ENCODE data around the gene PSMB3.

PSMB3 gene

DNA sequence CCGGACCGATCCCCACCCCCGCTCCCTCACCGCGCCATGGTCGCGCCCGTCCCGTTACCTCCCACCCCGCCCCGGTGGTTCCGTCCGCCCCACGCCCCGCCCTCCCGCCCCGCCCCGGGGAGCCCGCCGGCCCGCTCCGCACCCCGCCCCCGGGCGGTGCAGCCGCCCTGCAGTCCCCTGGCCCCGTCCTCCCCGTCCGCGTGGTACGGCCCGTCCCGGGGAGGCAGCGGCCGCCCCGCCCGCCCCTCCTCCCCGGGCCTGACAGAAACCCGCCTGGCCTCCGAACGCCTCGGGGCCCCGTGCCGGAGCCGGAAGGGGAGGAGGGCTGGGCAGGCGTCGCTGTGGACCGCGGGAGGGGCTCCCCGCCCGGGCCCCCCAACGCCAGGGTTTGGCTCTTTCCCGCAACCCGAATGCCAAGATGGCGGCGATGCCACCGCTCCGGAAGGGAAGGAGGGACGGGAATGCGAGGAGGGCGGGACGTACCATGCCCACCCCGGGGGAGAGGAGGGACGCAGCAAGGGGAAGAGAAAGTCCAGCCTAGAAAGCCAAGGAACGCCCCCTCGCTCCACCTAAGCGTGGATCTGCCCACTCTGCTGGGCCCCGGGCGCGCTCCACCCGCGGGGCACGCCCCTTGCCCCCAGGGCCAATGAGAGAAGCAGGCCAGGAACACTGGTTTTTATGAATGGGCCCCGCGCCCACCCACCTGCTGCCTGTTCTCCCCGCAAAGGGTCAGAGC, 47.1 kb downstream of the PSMB3 start, which contains the start of gene PIP4K2B:
TSS of gene PIP4K2B (minus strand) at position 56 of the 736 bp plus-strand sequence. CDS start 132 bp downstream, outside the sequence.
- Histone ChIP-seq H3K9me3 (replicated peaks; ENCODE audit: insufficient read depth, low read length) (no peaks in the 10 kb centered on the region), H3K9me2 (replicated peaks; ENCODE audit: insufficient read depth, low read length) (no peaks in the 10 kb centered on the region), H2AFZ (ENCODE audit: low read length) (peak within 1 kb of the TSS; percentile 87), H3K79me2 (ENCODE audit: low read length) (peaks cover 43% of the 10 kb centered on the region), H3K27ac (ENCODE audit: low read length) (peak within 1 kb of the TSS; percentile 87; the same call in 1 of the 2 replicates), H3K4me2 (ENCODE audit: low read depth, low read length) (peak within 1 kb of the TSS; percentile 95), H3K9ac (ENCODE audit: low read length) (peak within 1 kb of the TSS; percentile 86), H3K4me3 (ENCODE audit: low read length) (peak within 1 kb of the TSS; percentile 89), H3K4me1 (ENCODE audit: low read length) (peaks cover 20% of the 10 kb centered on the region; the same call in 1 of the 2 replicates), H3K36me3 (replicated peaks; ENCODE audit: insufficient read depth, low read length) (peaks cover 4% of the 10 kb centered on the region; the same call in 1 of the 2 replicates), H3F3A (ENCODE audit: insufficient read depth, low read length) (peaks cover 18% of the 10 kb centered on the region), H3K27me3 (replicated peaks; ENCODE audit: insufficient read depth, low read length) (no peaks in the 10 kb centered on the region), H4K20me1 (ENCODE audit: insufficient read depth, low read length) (no peaks in the 10 kb centered on the region)
- DNase-seq, result peak; percentile 88
- TF ChIP-seq EZH2phosphoT487 (IDR thresholded peaks at IDR 0.05; ENCODE audit: low read length) (no peak), EZH2 (optimal IDR thresholded peaks at IDR 0.05; ENCODE audit: low read depth, low read length) (no peak)
- TF ChIP-seq, protein P1, sequence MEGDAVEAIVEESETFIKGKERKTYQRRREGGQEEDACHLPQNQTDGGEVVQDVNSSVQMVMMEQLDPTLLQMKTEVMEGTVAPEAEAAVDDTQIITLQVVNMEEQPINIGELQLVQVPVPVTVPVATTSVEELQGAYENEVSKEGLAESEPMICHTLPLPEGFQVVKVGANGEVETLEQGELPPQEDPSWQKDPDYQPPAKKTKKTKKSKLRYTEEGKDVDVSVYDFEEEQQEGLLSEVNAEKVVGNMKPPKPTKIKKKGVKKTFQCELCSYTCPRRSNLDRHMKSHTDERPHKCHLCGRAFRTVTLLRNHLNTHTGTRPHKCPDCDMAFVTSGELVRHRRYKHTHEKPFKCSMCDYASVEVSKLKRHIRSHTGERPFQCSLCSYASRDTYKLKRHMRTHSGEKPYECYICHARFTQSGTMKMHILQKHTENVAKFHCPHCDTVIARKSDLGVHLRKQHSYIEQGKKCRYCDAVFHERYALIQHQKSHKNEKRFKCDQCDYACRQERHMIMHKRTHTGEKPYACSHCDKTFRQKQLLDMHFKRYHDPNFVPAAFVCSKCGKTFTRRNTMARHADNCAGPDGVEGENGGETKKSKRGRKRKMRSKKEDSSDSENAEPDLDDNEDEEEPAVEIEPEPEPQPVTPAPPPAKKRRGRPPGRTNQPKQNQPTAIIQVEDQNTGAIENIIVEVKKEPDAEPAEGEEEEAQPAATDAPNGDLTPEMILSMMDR (IDR thresholded peaks at IDR 0.05; ENCODE audit: low read length), result no peak

DNA sequence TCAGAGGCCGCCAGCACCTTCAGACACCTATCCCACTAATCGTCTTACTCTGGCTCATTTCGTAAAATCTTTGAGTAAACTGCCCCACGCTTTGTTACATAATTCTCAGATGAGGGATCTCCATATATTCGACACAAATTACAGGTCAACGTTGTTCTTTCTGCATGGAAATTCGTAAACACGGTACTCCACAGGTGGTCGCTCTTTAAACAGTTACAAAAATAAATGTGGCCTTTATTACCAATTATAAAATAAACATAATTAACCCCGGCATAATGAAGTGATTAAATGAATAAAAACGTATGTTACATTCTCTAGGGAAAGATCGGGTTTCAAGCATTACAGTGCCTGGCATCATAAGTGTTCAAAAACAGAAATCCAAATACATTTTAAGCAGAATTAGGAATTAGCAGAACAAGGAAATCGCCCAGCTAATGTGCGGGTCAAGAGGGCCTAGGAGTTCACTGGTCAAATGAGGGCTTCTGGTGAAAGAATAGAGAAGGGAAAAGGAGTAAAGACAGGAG, 47.8 kb downstream of the PSMB3 start:
- H3K9me3 ChIP-seq (replicated peaks; ENCODE audit: insufficient read depth, low read length), result no peaks in the 10 kb centered on the region
- no peaks in the 10 kb centered on the region for H3K27me3 ChIP-seq (replicated peaks; ENCODE audit: insufficient read depth, low read length)
- H3K9ac ChIP-seq (ENCODE audit: low read length), result peak overlapping the region; percentile 86; the same call in 1 of the 2 replicates
- peak overlapping the region; percentile 87; the same call in 1 of the 2 replicates for H3K27ac ChIP-seq (ENCODE audit: low read length)
- no peak for DNase-seq
- H3K79me2 ChIP-seq (ENCODE audit: low read length), result peaks cover 38% of the 10 kb centered on the region
- H3K36me3 ChIP-seq (replicated peaks; ENCODE audit: insufficient read depth, low read length), result peaks cover 4% of the 10 kb centered on the region; the same call in 1 of the 2 replicates
- H3K4me1 ChIP-seq (ENCODE audit: low read length), result peaks cover 20% of the 10 kb centered on the region; the same call in 1 of the 2 replicates
- peak overlapping the region; percentile 56 for H3K4me2 ChIP-seq (ENCODE audit: low read depth, low read length)
- peaks cover 18% of the 10 kb centered on the region for H3F3A ChIP-seq (ENCODE audit: insufficient read depth, low read length)
- H2AFZ ChIP-seq (ENCODE audit: low read length), result peak overlapping the region; percentile 87
- peak overlapping the region; percentile 88 for H3K4me3 ChIP-seq (ENCODE audit: low read length)
- no peaks in the 10 kb centered on the region for H3K9me2 ChIP-seq (replicated peaks; ENCODE audit: insufficient read depth, low read length)
- H4K20me1 ChIP-seq (ENCODE audit: insufficient read depth, low read length), result no peaks in the 10 kb centered on the region
- TF ChIP-seq EZH2phosphoT487 (IDR thresholded peaks at IDR 0.05; ENCODE audit: low read length) (no peak), EZH2 (optimal IDR thresholded peaks at IDR 0.05; ENCODE audit: low read depth, low read length) (no peak)
- TF ChIP-seq, protein P1 (IDR thresholded peaks at IDR 0.05; ENCODE audit: low read length), result no peak

DNA sequence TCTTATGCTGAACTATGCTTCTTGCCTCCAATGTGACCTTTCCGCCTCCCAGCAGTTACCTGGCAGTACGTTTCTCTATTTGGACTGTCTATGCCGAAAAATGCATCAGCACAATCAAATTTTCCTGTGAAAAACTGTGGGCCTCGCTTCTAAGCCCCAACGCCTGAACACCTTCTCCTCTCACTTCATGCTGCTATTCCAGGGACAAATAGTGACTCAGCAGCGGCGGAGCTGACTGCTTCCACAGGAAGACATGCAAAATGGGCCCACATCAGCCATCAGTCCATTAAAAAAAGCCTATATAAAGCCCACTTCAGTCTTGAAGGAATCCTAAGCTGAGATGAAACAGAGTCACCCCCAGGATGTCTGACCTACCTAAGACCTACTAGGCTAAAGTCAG, 57.3 kb downstream of the PSMB3 start:
- H3K36me3 ChIP-seq (replicated peaks; ENCODE audit: insufficient read depth, low read length), result peaks cover 15% of the 10 kb centered on the region
- H3K4me1 ChIP-seq (ENCODE audit: low read length), result no peaks in the 10 kb centered on the region
- H2AFZ ChIP-seq (ENCODE audit: low read length), result no peak overlapping the region

More for the DNA sequence above, 57.3 kb downstream of the PSMB3 start:
- Histone ChIP-seq H3K9me2 (replicated peaks; ENCODE audit: insufficient read depth, low read length) (no peaks in the 10 kb centered on the region), H3K9ac (ENCODE audit: low read length) (no peak overlapping the region), H3K27me3 (replicated peaks; ENCODE audit: insufficient read depth, low read length) (no peaks in the 10 kb centered on the region), H4K20me1 (ENCODE audit: insufficient read depth, low read length) (no peaks in the 10 kb centered on the region), H3K27ac (ENCODE audit: low read length) (no peak overlapping the region), H3K79me2 (ENCODE audit: low read length) (peaks cover 6% of the 10 kb centered on the region; the same call in 1 of the 2 replicates), H3K4me3 (ENCODE audit: low read length) (no peak overlapping the region), H3K4me2 (ENCODE audit: low read depth, low read length) (no peak overlapping the region), H3F3A (ENCODE audit: insufficient read depth, low read length) (no peaks in the 10 kb centered on the region), H3K9me3 (replicated peaks; ENCODE audit: insufficient read depth, low read length) (no peaks in the 10 kb centered on the region)
- no peak for TF ChIP-seq EZH2phosphoT487 (IDR thresholded peaks at IDR 0.05; ENCODE audit: low read length)
- TF ChIP-seq, protein P1 (IDR thresholded peaks at IDR 0.05; ENCODE audit: low read length), result no peak
- TF ChIP-seq EZH2 (optimal IDR thresholded peaks at IDR 0.05; ENCODE audit: low read depth, low read length), result no peak
- DNase-seq, result no peak
